Measurements from ENCODE around the gene NABP1.

Gene NABP1

DNA sequence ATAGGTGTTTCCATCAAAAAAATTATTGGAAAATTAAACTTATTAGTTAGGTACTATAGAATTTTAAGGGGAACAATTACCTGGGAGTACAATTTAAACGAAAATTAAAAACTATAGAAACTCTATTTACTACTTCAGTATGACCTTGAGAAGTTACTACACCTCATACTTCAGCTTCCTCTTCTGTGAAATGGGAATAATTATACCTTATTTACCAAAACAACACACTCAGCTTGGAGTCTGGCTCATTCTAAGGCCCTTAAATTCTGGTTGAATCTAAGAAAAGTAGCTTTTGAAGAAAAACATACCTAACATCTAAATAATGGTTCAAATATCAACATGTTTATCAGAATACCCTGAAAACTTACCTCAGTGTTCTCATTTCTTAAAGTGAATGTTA is 2.7 kb downstream of the NABP1 start:
- no peak for DNase-seq (ENCODE audit: low read depth)

DNA sequence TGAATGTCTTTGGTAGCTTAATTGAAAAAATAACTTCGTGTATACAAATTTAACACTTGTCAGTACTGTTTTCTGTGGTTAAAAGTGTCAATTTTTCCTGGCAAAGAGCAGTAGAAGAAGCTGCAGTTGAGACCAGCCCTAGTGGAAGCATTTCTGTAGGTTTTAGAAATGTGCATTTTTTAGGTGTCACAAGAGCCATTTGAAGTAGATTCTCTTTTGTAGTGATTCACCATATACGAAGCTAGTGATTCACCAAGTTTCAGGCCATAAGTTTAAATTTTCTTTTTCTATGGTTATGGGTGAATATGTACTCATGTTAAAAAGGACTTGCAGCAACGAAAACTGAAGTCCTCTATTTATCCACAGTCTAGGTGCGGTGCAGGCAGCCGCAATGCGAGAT is 4.2 kb downstream of the NABP1 start:
- peak; percentile 64 for DNase-seq (ENCODE audit: low read depth)

DNA sequence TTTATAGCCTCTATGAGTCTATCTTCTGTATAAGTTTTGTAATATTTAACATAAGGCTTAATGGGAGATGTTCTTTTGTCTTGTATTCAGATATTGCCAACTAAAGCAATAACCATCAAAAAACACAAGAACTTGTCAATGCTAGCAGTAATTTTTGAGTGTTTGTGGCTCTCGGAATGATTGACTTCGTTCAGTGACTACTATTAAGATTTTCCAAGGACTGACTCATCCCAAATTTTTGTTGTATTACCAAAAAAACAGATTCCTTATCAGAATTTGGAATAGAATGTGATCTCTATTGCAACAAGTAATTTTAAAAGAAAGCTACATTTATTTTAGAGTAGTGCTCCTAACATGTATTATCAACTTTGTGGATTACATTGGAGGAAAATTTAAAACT is 8.1 kb downstream of the NABP1 start:
- no peak for DNase-seq (ENCODE audit: low read depth)

DNA sequence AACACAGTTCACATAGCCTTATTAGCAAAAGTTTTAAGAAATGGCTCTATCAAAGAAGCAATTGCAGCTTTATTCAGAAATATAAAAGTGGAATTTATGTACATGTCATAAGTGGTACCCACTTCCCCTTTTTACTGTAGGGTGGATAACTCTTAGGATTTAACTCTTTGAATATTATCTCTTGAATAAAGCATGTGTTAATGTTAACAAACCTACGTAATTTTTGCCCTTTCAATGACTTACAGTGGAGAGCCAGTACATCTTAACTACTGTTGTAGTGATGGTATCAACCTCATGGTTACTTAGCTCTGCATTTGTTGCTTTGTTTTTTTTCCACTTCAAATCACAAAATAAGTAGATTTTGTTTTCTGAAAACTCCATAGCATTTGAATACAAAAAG is 8.8 kb downstream of the NABP1 start:
- DNase-seq (ENCODE audit: low read depth), result no peak

DNA sequence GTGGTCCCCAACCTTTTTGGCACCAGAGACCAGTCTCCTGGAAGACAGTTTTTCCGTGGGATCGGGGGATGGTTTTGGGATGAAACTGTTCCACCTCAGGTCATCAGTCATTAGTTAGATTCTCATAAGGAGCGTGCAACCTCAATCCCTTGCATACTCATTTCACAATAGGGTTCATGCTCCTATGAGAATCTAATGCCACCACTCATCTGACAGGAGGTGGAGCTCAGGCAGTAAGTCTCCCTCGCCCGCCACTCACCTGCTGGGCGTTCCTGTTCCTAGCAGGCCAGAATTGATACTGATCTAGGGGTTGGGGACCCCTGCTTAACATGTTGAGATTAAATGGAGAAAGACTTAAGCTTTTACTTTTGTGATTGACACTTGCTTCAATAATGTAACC is 9.9 kb downstream of the NABP1 start:
- DNase-seq (ENCODE audit: low read depth), result no peak

DNA sequence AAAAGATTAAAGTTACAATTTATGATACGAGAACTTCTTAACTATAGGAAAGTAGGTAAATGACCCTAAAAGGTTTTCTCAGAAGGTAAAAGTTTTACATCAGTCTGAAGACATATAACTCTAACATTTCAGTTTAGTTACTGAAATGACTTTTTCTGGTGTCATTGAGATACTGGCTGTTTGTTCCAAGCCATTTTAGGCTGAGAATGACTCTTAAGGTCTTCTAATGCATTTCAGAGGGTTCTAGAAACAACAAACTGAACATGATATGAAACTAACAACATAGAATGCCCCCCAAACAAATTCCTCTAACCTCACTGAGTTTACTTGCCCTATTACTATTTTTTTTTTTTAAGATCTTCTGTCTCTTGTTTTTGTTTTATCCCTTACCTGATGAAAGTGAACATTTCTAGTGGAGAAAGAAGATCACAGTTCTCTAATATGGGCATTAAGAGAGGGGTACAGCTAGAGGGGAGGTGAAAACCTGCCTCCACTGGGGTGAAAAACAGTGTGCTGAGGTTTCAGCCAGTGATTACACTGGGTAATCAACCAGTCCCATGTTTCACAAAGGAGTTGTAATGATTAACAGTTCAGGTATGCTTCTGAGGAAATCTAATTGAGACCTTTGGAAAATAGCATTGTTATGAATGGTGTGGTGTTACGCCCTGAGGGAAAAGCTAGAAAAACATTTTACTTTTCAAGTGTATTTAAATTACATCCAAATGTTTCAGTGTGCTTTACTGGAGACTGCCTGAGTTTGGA is 11.2 kb downstream of the NABP1 start:
- DNase-seq (ENCODE audit: low read depth), result peak; percentile 87

DNA sequence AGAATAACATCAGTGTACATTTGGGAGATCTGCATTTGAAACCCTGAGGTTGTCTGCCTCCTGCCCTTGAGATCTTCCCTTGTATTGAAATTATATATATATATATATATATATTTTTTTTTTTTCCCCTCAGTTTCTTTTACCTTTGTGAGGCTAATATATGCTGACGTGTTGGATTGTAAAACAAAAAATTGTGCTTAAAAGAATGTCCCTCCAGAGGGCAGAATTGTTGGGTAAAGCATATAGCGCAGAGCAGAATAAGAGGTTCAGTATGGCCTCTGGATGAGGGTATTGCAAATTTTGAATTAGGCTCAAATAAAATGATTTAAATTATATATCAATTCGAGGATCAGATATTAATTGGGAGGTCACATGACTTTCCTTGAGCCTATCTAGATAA is 12.4 kb downstream of the NABP1 start:
- DNase-seq (ENCODE audit: low read depth), result no peak

DNA sequence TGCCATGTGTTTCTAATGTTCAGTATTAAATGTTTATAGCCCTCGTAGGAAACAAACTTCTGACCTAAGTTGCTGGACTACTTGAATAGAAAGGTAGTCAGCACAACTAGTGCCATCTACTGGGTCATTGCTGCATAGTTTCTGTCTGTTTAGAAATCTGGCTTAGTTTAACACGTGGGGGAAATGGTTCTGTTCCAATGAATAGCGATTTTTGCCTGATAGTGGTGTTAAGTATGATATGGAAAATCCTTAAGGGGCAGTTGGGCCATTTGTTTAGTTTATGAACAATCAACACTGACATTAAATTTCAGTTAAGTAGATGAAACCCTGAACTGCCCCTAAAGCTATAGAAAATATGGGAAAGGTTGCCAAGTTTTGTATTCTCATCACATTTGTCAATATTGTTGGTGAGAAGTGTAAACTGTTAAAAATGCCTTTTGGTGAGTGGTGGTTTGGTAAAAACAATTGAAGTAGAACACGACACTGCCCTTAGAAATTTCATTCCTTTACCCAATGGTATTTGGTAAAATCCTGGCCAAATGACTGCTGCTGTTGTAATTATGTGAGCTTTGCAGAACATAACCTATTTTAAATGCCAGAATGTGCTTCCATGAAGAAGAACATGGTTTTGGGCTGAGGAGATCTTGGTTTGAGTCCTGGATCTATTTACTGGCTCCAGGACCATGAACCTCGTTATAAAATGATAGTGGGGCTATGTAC is 13.2 kb downstream of the NABP1 start:
- peak; percentile 87 for DNase-seq (ENCODE audit: low read depth)

DNA sequence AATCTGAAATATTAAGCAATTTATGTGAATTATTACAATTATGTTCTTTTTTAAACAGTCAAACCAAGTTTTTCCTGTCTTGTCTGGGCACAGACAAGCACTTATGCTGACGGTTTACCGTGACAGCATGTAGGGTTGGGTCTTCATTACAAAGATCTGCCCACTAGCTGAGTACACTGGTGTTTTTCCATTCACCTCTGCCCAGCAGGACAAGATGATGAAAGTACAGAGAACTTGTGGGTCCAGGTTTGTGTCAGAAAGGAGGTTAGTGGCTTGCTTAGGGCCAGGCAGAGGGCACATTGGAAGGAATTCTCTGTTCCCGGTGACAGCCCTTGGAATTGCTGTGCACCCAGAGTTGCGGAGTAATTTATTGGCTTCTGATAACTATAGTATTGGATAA is 14.0 kb downstream of the NABP1 start:
- DNase-seq (ENCODE audit: low read depth), result no peak

DNA sequence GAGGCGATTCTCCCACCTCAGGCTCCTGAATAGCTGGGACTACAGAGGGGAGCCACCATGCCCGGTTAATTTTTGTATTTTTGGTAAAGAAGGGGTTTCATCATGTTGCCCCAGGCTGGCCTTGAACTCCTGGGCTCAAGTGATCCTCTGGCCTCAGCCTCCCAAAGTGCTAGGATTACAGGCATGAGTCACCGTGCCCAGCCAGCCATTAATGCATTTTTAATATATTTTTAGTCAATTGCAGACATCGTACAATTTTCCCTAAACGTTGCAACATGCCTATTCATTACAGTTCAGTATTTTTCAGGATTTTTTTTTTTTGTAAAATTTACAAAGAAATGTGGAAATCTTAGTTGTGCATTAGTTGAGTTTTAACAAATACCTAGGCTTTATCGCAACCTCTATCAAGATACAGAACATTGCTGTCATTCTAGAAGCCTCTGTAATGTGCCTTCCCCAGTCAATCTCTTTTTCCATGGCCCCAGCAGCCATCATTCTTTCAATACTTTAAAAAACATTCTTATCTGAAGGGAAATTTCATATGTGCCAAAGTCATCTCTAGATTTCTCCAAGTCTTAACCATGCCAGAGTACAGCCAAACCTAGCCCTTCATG is 14.7 kb downstream of the NABP1 start:
- DNase-seq (ENCODE audit: low read depth), result peak; percentile 50

DNA sequence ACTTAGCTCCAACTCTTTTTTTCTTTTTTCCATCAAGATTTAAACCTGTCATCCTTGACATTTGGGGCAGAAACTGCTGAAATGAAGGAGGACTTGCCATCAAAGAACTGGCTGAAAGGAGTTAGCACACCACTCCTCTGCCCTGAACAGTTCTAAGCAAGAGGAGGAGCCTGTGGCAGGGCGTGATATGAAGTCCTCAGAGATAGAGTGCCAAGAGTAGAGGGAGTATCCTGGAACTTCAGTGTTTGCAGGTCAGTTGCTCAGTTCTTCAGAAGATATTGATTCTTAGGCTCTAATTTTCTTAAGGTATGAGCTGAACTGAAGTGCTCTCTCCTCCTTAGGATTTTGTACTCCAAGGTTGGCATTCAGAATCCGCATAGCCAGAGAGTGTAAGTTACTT is 15.2 kb downstream of the NABP1 start:
- no peak for DNase-seq (ENCODE audit: low read depth)

DNA sequence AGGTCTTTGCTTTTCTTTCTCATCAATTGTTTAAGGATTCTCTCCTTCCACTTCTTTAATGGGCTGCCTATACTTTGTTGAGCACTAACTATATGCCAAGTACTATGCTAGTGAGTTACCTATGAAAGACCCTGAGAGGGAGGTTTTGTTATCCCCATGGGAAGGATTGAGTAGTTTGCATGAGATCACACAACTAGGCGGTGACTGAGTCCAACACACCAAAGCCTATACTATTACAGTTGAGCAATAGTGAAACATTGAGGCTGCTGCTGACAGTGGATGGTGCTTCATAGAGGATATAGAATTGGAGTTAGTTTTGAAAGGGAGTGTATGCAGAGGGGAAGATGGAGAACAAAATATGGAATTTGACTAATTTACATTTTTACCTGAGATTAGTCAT is 15.8 kb downstream of the NABP1 start:
- DNase-seq (ENCODE audit: low read depth), result no peak

DNA sequence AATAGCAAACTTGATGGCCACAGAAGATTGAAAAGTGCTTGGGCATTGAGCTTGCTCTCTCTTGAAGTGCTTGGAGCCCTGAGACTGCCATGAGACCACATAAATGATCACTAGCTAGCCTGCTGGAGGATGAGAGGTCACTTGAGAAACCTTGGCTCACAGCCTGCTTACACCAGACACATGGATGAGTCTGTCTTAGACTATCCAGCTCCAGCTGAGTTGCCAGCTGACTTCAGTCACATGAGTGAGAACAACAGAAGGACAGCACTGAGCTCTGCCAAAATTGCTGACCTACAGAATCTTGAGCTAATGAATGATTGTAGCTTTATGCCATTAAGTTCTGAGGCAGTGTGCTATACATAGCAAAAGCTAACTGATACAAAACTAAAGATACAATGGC is 18.1 kb downstream of the NABP1 start:
- DNase-seq (ENCODE audit: low read depth), result peak; percentile 95

DNA sequence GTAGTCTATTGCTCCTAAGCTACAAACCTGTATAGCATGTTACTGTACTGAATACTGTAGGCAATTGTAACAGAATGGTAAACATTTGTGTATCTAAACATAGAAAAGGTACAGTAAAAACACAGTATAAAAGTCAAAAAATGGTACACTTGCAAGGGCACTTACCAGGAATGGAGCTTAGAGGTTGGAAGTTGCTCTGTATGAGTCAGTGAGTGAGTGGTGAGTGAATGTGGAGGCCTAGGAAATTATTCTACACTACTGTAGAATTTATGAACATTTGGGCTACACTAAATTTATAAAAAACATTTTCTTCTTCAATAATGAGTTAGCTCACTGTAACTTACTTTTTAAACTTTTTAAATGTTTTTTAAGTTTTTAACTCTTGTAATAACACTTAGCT is 19.0 kb downstream of the NABP1 start:
- DNase-seq (ENCODE audit: low read depth), result no peak

DNA sequence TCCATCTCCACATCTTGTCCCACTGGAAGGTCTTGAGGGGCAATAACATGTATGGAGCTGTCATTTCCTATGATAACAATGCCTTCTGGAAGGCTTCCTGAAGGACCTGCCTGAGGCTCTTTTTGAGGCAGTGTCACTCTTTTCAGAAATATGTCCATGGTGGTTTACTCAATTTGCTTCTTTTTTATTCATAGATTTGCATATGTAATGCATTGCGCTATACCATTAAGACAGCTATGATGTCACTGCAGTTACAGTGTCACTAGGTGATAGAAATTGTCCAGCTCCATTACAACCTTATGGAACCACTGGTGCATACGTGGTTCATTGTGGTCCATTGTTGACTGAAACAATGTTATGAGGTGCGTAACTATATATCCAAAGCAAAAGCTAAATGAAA is 19.9 kb downstream of the NABP1 start:
- DNase-seq (ENCODE audit: low read depth), result no peak

DNA sequence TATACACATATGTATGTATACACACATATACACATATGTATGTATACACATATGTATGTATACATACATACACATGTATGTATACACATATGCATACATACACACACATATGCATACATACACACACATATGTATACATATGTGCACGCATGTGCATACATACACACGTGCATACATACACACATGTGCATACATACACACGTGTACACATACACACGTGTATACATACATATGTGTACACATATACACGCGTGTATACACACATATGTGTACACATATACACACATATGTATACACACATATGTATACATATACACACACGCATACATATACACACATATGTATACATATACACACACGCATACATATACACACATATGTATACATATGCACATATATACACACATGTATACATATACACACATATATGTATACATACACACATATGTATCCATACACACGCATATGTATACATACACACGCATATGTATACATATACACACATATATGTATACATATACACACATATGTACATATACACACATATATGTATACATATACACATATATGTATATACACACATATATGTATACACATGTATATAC is 21.5 kb downstream of the NABP1 start:
- no peak for DNase-seq (ENCODE audit: low read depth)

DNA sequence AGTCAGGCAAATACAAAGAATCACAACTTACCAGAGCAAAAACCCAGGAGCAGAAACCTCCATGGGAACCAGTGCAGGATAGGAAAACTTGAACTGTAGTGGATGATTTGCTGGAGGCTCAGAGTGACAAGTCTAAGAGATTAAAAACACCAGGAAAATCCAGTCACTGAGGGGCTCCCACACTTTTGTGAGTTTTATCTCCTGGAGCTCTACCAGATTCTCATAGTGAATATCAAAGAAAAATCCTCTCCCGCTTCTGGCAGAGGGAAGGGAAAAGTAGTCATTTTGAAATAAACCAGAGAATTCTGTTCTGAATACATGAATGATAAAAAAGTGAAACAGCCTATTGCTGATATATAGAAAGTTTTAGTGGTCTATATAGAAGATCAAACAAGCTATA is 23.1 kb downstream of the NABP1 start:
- no peak for DNase-seq (ENCODE audit: low read depth)

DNA sequence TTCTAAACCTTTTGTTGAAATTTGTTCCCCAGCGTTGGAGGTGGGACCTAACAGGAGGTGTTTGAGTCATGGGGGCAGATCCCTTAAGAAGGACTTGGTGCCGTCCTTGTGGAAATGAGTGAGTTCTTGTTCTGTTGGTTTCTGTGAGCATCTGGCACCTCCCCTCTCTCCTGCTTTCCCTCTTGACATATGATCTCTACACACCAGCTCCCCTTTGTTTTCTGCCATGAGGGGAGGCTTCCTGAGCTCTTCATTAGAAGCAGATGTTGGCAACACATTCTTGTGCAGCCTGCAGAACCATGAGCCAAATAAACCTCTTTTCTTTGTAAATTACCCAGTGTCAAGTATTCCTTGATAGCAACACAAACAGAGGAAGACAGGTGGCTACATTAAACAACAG is 23.8 kb downstream of the NABP1 start:
- no peak for DNase-seq (ENCODE audit: low read depth)

DNA sequence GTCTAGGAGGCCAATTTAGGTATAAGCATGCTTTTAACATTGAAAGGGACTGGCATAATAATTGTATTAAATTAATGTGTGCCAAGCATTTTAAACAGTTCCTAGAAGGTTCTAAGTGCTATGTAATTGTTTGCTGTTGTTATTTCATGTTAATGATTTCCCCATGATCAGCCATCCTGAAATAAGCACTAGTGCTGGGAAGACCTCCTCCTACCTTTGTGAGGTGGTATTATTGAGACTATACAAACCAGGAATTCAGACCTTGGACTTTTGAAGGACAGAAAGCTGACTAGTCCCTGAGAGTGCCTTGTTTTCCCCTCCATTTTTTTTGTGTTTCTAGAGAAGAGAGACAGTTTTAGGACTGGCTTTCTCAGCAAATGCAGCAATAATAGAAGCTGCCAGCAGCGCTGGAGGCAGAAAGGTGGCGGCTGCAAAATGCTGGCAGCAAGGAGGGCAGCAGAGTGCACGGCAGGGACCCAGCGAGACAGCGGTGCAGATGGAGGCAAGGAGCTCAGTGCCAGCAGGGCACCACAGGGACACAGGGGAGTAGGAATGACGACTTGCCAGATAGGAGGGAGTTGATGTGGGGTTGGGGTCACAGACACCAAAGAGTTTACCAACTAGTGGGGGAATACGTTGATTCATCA is 25.3 kb downstream of the NABP1 start:
- no peak for DNase-seq (ENCODE audit: low read depth)

DNA sequence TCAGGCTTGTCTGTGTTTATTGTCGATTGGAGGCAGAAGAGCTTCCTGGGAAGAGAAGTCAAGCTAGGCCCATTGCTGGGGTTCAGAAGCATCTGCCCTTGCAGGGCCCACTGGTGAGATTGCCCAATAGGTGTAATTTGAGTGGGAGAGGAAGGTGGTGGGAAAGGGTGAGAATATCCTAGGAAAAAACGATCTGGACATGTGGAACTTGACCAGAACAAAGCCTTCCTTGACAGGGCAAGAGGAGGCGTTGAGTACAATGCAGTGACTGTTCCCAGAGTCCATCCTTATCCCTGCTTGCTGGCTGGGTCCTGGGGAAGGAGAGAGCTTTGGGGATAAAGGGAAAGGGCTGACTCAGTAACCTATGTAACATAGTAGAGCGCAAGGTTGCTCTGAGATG is 27.1 kb downstream of the NABP1 start:
- no peak for DNase-seq (ENCODE audit: low read depth)

DNA sequence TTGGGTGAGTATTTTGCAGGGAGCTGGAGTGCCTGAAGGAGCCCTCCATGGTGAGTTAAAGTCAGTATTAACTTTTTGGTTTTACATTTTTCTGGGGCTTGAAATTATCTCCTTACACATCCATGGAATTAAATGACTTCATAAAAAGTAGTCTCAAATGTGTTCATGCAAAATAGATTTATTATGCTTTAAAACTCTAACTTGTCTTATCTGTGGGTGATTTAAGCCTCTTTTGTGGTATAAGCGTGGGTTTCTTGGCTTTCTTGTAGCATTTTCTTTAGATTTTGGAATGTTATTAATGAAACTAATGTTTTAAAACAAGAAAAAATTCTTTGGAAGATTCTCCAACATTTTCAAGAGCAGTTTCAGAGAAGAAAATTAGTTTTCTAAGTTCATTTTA is 27.8 kb downstream of the NABP1 start:
- DNase-seq (ENCODE audit: low read depth), result no peak

DNA sequence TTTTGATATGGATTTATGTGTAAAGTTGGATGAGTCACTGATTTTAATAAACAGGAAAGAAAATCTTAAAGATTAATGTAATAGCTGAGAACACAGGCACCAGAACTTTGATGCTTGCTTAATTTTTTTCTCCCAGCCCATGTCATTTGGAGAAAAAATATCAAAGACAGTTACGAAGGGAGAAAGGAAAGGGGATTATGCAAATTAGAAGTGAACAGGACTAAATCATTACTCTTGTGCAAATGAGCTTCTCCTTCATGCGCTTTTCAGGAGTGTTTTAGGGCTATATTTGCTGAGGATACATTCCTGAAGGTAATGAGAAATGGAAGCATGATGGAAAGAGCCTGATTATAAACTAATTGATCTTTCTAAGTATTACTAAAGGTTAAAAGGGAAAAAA is 28.9 kb downstream of the NABP1 start:
- DNase-seq (ENCODE audit: low read depth), result no peak

DNA sequence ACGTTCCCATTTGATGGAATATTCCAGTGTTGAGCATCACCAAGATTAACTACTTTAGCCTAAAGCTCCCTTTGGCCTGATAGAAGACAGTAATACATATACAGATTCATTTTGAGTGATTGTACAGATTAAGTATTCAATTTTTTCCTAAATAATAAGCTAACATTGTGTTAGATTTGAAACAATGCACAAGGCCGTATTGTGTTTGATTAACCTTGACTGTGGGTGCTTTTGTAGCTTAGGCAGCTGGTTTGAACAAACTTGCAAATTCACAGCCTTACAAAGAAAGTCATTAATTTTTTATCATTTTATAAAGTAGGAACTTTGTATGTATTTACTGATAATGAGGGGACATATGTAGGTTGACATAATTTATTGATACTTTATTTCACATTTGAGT is 29.6 kb downstream of the NABP1 start:
- DNase-seq (ENCODE audit: low read depth), result no peak
